ENCODE measurements around the gene HSPA1B. TPM values are rescaled to one million over a fixed set of nuclear protein-coding genes. Genes with fewer than 3 reads are reported as not detected.
"Not testable (repeated sequence)": the region's sequence is repeated elsewhere in the genome, so short reads cannot be mapped to it uniquely, and the experiment has no call there.

HSPA1B gene
- total RNA-seq, 2 experiments from 2014 or later: 54.6 to 61.1 TPM

DNA sequence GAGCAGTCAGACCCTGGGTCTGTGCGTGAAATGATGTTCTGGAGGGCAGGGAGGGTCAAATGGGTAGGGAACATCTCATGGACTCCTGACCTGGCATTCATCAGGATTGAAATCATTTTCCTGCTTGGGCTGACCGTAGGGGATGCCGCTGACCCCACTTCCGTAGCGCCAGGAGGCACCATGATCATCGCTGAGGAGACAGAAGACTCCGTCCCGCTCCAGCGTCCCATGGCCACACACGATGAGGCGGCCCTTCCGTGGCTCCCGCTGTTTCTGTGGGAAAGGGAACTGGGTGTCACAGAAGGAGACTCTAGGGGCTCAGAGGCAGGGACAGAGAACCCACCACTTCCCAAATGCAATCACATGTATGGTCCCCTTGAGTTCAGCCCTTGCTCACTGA lies 32.8 kb downstream of the HSPA1B start:
- H3K9me3 Mint-ChIP-seq (ENCODE audit: low read depth): no peaks in the 10 kb centered on the region
- no peak overlapping the region for H3K4me3 Mint-ChIP-seq
- H3K27ac Mint-ChIP-seq: no peak overlapping the region
- ATAC-seq (no peak), DNase-seq (no peak)
- intact Hi-C loops (cut with DNase I, micrococcal nuclease): loop anchor here in 1 of 2 experiments (5.0 kb wide), 2 partner anchors 37 to 178 kb away; partner anchors contain the start of genes EHMT2 and LY6G5C
- peaks cover 2% of the 10 kb centered on the region for H3K36me3 Mint-ChIP-seq (ENCODE audit: low read depth)
- ChIA-PET CTCF (interaction anchor here (1.5 kb wide), 1 partner anchor 179 kb away, joined by 4 read pairs; the partner anchor contains the start of gene LY6G5C), POLR2A (no interaction called here)
- H3K4me1 Mint-ChIP-seq: peaks cover 27% of the 10 kb centered on the region
- no peaks in the 10 kb centered on the region for H3K27me3 Mint-ChIP-seq

DNA sequence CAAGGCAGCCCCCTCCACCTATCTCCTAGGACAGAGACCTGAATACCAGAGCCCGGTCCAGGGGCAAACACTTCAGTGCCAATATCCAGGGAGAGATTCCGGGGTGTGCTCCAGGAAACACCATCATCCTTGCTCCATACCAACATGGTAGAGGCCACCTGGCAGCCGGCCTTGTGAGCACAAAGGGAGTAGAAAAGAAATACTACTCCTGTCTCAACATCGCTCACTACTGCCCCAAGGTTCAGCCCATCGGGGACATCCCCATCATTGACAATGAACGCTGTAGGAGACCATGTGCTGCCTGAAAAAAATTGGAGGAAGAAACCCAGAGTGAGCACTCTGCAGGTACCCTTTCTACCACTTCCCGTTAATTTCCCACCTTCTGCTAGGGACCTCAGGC lies 33.6 kb downstream of the HSPA1B start:
- peaks cover 27% of the 10 kb centered on the region for H3K4me1 Mint-ChIP-seq
- CTCF ChIA-PET: no interaction called here
- no peaks in the 10 kb centered on the region for H3K27me3 Mint-ChIP-seq
- DNase-seq: no peak
- peak overlapping the region; percentile 90 for H3K4me3 Mint-ChIP-seq
- H3K36me3 Mint-ChIP-seq (ENCODE audit: low read depth): peaks cover 2% of the 10 kb centered on the region
- H3K27ac Mint-ChIP-seq: no peak overlapping the region
- ATAC-seq: no peak
- intact Hi-C loops (cut with DNase I, micrococcal nuclease): loop anchor here in 1 of 2 experiments (5.0 kb wide), 2 partner anchors 36 to 179 kb away; partner anchors contain the start of genes EHMT2 and LY6G5C
- POLR2A ChIA-PET: no interaction called here
- H3K9me3 Mint-ChIP-seq (ENCODE audit: low read depth): no peaks in the 10 kb centered on the region

DNA sequence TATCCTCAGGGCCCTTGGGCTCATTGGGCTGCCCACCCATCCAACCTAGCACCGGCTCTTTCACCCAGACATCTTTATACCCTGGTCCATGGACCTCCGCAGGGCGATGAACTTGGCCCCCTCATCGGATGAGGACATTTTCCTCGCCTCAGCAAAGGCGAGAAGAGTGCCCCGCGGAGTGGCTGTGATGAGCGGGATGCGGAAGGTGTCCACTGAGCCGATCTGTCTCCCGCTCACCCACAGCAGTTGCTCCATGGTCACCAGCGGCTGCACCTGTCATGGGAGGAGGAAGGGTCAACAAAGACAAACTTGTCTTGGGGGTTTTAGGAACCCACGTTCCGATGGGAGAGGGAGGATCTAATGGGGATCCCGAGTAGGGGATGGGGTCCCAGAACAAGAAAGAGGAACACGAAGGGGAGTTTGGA lies 34.4 kb downstream of the HSPA1B start:
- H3K4me3 Mint-ChIP-seq: peak overlapping the region; percentile 90
- ChIA-PET CTCF (interaction anchor here (1.1 to 1.3 kb wide), 2 partner anchors 10 to 320 kb away, joined by 3 read pairs; no protein-coding TSS in a partner anchor), POLR2A (interaction anchor here (1.0 to 1.1 kb wide), 2 partner anchors 121 to 242 kb away, joined by 3 to 5 read pairs; partner anchors contain the start of gene MSH5)
- no peaks in the 10 kb centered on the region for H3K27me3 Mint-ChIP-seq
- peaks cover 27% of the 10 kb centered on the region for H3K4me1 Mint-ChIP-seq
- ATAC-seq: no peak
- H3K27ac Mint-ChIP-seq: peak overlapping the region; percentile 91
- H3K36me3 Mint-ChIP-seq (ENCODE audit: low read depth): peaks cover 2% of the 10 kb centered on the region
- H3K9me3 Mint-ChIP-seq (ENCODE audit: low read depth): no peaks in the 10 kb centered on the region
- intact Hi-C loops (cut with DNase I, micrococcal nuclease): loop anchor here (1.0 to 5.0 kb wide), 7 partner anchors 27 to 315 kb away; partner anchors contain the start of genes EHMT2 (in 1 of the 2), LY6G5C (in 1 of the 2), NFKBIL1 (in 1 of the 2) and ZBTB12 (in 1 of the 2)
- no peak for DNase-seq

DNA sequence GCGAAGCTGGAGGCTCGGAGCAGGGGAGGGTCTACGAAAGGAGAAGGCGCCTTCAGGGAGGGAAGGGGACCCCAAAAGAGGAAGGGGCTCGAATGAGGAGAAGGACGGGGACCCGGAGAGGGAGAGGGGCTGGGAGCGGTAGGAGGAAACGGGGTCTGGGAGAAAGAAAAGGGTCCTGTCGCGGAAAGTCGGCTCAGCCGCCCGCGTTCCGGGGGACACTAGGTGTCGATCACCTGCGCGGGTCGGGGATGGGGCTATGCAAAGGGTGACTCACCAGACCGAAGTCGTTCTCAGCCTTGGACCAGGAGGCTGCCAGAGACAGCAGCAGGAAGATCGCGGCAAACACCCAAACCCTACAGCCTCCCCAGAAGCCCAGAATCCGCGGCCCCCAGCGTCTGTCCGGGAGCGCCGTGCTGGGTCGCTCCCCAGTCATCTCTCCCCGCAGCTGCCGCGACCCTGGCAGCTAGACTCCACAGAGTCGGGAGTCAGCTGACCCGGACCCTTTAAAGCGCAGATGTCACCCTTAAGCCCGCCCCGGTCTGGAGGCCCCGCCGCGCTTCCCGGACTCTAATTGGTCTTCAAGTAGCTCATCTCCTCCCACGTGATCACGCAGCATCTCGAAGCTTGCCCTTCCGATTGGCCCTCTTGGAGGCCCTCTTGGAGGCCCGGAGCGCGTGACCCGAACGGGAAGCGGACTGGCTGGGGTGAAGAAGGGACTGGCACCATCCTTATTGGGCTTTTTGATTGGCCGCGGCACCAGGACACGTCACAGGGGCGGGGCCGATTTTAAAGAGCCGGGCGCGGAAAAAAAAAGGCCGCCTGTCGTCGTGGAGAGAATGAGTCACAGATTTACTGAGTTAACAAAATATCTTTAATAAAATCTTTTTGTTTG lies 35.1 kb downstream of the HSPA1B start, which contains the start of gene NEU1:
NEU1 (minus strand) TSS at position 478 of the 892 bp plus-strand sequence; CDS start at position 433, 45 bp downstream.
- DNase-seq: peak; percentile 100
- H3K27me3 Mint-ChIP-seq: no peaks in the 10 kb centered on the region
- intact Hi-C loops (cut with DNase I, micrococcal nuclease): loop anchor here (1.0 to 5.0 kb wide), 17 partner anchors 28 to 333 kb away; partner anchors contain the start of genes EHMT2 (in 2 of the 2), ABHD16A (in 1 of the 2), BAG6 (in 1 of the 2) and DDX39B (in 1 of the 2)
- peak; percentile 98 for ATAC-seq
- POLR2A ChIA-PET: interaction anchor here (0.6 to 1.8 kb wide), 13 partner anchors 21 to 1109 kb away, joined by 3 to 12 read pairs (median 3); partner anchors contain the start of genes CSNK2B, DDX39B, EHMT2 and GPANK1
- peaks cover 27% of the 10 kb centered on the region for H3K4me1 Mint-ChIP-seq
- H3K36me3 Mint-ChIP-seq (ENCODE audit: low read depth): no peaks in the 10 kb centered on the region
- CTCF ChIA-PET: interaction anchor here (0.5 to 1.5 kb wide), 17 partner anchors 9 to 320 kb away, joined by 3 to 6 read pairs (median 3); partner anchors contain the start of genes ABHD16A, CSNK2B, DDAH2 and EHMT2
- peak within 1 kb of the TSS; percentile 90 for H3K4me3 Mint-ChIP-seq
- peak within 1 kb of the TSS; percentile 91 for H3K27ac Mint-ChIP-seq
- H3K9me3 Mint-ChIP-seq (ENCODE audit: low read depth): no peaks in the 10 kb centered on the region

DNA sequence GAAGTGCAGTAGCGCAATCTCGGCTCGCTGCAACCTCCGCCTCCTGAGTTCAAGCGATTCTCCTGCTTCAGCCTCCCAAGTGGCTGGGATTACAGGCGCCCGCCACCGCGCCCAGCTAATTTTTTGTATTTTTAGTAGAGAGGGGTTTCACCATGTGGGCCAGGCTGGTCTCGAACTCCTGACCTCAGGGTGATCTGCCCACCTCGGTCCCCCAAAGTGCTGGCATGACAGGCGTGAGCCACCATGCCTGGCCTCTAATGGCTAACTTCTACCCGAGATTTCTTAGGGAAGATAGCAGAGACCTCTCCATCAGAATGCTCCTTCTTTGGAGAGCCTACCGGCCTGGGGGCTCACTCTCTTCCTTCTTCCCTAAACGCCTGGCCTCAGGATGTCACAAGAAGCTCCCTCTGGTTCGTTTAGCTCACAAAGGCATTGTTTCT lies 36.6 kb downstream of the HSPA1B start:
- H3K36me3 Mint-ChIP-seq (ENCODE audit: low read depth); H3K9me3 Mint-ChIP-seq (ENCODE audit: low read depth); DNase-seq; H3K27me3 Mint-ChIP-seq; ATAC-seq: not testable (repeated sequence)
- H3K27ac Mint-ChIP-seq: peak overlapping the region; percentile 91
- ChIA-PET POLR2A (interaction anchor here (1.3 to 1.8 kb wide), 2 partner anchors 58 to 199 kb away, joined by 3 to 12 read pairs; partner anchors contain the start of genes CSNK2B, GPANK1 and LSM2), CTCF (interaction anchor here (0.6 to 1.4 kb wide), 10 partner anchors 18 to 245 kb away, joined by 3 to 5 read pairs (median 3); partner anchors contain the start of gene ABHD16A)
- intact Hi-C loops (cut with DNase I, micrococcal nuclease): loop anchor here in 1 of 2 experiments (5.0 kb wide), 2 partner anchors 33 to 182 kb away; partner anchors contain the start of genes EHMT2 and LY6G5C
- H3K4me3 Mint-ChIP-seq: peak overlapping the region; percentile 90
- peaks cover 27% of the 10 kb centered on the region for H3K4me1 Mint-ChIP-seq

DNA sequence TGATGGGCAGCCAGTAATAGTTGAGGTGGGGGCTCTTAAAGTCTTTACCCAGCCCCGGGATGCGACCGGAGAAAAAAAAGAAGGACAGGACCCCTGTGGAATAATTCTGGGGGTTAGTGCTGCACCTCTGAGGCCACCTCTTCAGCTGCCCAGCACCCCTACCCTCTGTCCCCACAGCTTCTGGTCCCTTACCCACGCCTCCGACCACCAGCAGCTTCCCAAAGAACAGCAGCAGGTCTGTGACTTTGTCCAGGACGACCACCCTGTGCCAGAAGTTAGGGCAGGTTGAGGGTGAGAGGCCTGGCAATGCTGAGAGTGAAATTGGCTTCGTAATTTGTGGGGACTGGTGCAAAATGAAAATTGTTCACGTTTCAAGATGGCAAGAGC lies 37.3 kb downstream of the HSPA1B start:
- Mint-ChIP-seq H3K27ac (no peak overlapping the region), H3K4me1 (peaks cover 27% of the 10 kb centered on the region), H3K9me3 (ENCODE audit: low read depth) (no peaks in the 10 kb centered on the region), H3K27me3 (no peaks in the 10 kb centered on the region), H3K36me3 (ENCODE audit: low read depth) (no peaks in the 10 kb centered on the region), H3K4me3 (peak overlapping the region; percentile 90)
- CTCF ChIA-PET: interaction anchor here (0.8 to 1.4 kb wide), 5 partner anchors 17 to 135 kb away, joined by 3 to 4 read pairs (median 3); no protein-coding TSS in a partner anchor
- intact Hi-C loops (cut with DNase I, micrococcal nuclease): loop anchor here in 1 of 2 experiments (5.0 kb wide), 2 partner anchors 32 to 183 kb away; partner anchors contain the start of genes EHMT2 and LY6G5C
- no peak for ATAC-seq
- POLR2A ChIA-PET: interaction anchor here (1.3 kb wide), 1 partner anchor 58 kb away, joined by 3 read pairs; the partner anchor contains the start of gene LSM2
- DNase-seq: no peak

DNA sequence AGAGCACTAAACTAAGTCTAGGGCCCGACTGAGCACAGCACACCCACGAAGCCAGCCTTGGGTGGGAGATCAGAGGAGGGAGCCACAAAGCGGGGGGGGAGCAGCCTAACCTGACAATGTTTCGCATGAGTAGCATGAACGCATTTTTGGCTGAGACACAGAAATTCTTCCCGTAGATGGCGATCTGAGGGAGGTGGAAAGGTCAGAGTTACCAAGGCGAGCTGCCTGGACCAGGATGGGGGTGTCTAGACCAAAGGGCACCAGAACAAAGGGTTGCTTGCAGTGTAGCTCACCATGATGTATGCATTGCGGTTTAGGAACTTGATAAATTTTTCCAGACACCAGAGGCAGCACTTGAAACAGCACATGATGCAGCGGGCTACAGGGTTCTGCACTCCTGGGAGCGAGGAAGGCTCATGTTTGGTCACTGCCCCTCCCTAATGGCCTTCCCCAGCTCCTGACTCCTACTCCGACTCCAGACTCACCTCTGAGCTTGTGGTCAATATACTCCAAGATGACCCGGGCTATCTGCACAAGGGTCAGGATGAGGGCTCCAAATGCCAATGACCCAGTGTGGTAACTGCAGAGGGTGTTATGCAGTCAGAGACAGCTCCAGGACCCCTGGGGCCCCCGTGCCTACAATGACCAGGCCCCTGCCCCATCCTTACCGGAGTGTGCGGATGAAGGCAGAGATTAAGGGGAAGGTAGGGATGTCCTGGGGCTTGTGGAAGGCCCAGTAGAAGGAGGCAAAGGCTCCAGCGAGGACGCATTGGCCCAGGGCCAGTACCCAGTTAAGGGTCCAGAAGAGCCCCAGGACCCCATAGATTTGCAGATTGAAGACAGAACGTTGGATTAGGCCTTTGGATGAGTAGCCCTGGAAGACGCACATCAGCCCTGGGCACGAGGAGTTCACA lies 37.9 kb downstream of the HSPA1B start:
- POLR2A ChIA-PET: interaction anchor here (0.7 kb wide), 1 partner anchor 33 kb away, joined by 3 read pairs; no protein-coding TSS in a partner anchor

DNA sequence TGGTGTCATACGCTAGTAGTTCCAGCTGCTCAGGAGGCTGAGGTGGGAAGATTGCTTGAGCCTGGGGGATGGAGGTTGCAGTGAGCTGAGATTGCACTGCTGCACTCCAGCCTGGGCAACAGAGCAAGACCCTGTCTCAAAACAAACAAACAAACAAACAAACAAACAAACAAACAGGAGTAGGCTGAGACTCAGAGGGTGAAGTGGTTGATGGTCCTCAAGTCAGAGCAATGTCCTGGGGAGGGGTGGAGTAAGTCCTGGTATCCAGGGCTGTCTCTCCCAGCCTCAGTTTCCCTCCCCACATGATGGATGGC lies 41.1 kb downstream of the HSPA1B start:
- ATAC-seq; POLR2A ChIA-PET; H3K27me3 Mint-ChIP-seq; H3K9me3 Mint-ChIP-seq (ENCODE audit: low read depth); CTCF ChIA-PET; H3K27ac Mint-ChIP-seq; DNase-seq; H3K36me3 Mint-ChIP-seq (ENCODE audit: low read depth); H3K4me3 Mint-ChIP-seq; intact Hi-C loops (cut with DNase I, micrococcal nuclease): not testable (repeated sequence)
- H3K4me1 Mint-ChIP-seq: peaks cover 11% of the 10 kb centered on the region

More for the DNA sequence above, 37.9 kb downstream of the HSPA1B start:
- Mint-ChIP-seq H3K9me3 (ENCODE audit: low read depth) (no peaks in the 10 kb centered on the region), H3K27ac (no peak overlapping the region), H3K27me3 (no peaks in the 10 kb centered on the region), H3K4me1 (peaks cover 27% of the 10 kb centered on the region), H3K36me3 (ENCODE audit: low read depth) (no peaks in the 10 kb centered on the region), H3K4me3 (peak overlapping the region; percentile 90)
- intact Hi-C loops (cut with DNase I, micrococcal nuclease): no loop called here
- CTCF ChIA-PET: interaction anchor here (0.7 kb wide), 1 partner anchor 129 kb away, joined by 4 read pairs; the partner anchor contains the start of gene CLIC1
- DNase-seq (no peak), ATAC-seq (no peak)

DNA sequence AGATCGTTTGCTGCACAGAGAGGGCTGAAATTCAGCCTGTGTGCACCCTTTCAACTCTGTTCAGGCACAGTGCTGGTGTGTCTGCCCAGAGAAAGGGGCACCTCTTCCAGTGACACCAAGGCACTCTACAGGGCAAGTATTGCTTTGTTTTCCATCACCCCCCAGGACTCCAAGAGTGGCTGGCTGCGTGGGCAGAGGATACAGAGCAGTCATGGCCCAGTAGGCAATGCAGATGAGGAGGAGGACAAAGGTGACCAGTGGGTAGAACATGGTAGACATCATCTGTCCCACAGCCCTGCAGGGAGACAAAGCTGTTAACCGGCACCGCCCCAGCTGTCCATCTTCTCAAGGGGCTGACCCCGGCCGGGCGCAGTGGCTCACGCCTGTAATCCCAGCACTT lies 41.8 kb downstream of the HSPA1B start:
- no peaks in the 10 kb centered on the region for H3K36me3 Mint-ChIP-seq (ENCODE audit: low read depth)
- intact Hi-C loops (cut with DNase I, micrococcal nuclease): no loop called here
- peaks cover 6% of the 10 kb centered on the region for H3K4me1 Mint-ChIP-seq
- no peak for DNase-seq
- CTCF ChIA-PET: no interaction called here
- no peaks in the 10 kb centered on the region for H3K9me3 Mint-ChIP-seq (ENCODE audit: low read depth)
- no peak overlapping the region for H3K27ac Mint-ChIP-seq
- no peak overlapping the region for H3K4me3 Mint-ChIP-seq
- no peak for ATAC-seq
- H3K27me3 Mint-ChIP-seq: no peaks in the 10 kb centered on the region
- POLR2A ChIA-PET: no interaction called here

DNA sequence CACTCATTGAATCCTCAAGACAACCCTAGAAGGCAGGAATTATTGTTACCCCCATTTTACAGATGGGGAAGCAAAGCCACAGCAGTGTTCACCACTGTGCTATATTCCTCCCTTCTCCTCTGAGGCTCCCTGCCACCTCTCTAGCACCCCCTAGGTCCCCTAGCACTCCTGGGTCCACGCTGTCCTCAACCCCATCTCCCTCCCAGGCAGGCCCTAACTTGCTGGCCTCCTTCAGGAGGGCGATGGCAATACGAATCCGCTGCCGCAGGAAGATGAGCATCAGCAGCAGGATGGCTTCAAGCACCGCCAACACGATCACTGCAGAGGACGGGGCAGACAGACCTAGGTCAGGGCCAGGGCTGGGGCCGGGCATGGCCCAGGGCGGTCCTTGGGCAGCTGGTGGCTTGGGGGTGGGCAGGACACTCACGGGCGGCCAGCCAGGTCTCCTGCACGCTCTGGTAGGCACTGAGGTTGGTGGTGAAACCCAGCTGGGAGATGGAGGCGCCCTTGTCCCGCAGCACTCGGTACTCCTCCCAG lies 42.9 kb downstream of the HSPA1B start:
- peak; percentile 51 for ATAC-seq
- H3K4me1 Mint-ChIP-seq: peaks cover 3% of the 10 kb centered on the region
- H3K36me3 Mint-ChIP-seq (ENCODE audit: low read depth): no peaks in the 10 kb centered on the region
- no peak overlapping the region for H3K4me3 Mint-ChIP-seq
- no peaks in the 10 kb centered on the region for H3K27me3 Mint-ChIP-seq
- no peaks in the 10 kb centered on the region for H3K9me3 Mint-ChIP-seq (ENCODE audit: low read depth)
- CTCF ChIA-PET: no interaction called here
- H3K27ac Mint-ChIP-seq: no peak overlapping the region
- POLR2A ChIA-PET: no interaction called here
- no peak for DNase-seq
- intact Hi-C loops (cut with DNase I, micrococcal nuclease): no loop called here
